GM12873 (cell line): ENCODE measurements around the gene MMP13.

Source experiments
- CTCF ChIP-seq: IDR thresholded peaks from 2 replicates; pipeline ENCODE4 v1.5.1; 2012; ENCODE audit warnings: low read depth, mild to moderate bottlenecking, moderate library complexity, low read length, control low read depth; ENCODE audit not compliant: insufficient read depth; ENCODE audit errors: missing control alignments

The MMP13 gene

GRCh38 chr11:102912482-102912830, 43.1 kb downstream of the MMP13 start:
- TF ChIP-seq CTCF, result no peak

- TF ChIP-seq CTCF, result no peak
These were observed 43.6 kb downstream of the MMP13 start for GRCh38 chr11:102911758-102912481.

GRCh38 chr11:102900346-102900745, 55.2 kb downstream of the MMP13 start:
- no peak for TF ChIP-seq CTCF
